Fibroblast of the aortic adventitia (primary cell): ENCODE results near the gene ZBTB22. TPM values are rescaled to one million over a fixed set of nuclear protein-coding genes. Genes with fewer than 3 reads are reported as not detected.

Experiments
- DNase-seq: peaks from one replicate; pipeline ENCODE4 v3.0.0-alpha.2; 2010; ENCODE audit warnings: low read depth
- H3K4me3 ChIP-seq: 2 replicates; pipeline ENCODE4 v1.5.1; 2011; ENCODE audit warnings: low read depth, mild to moderate bottlenecking, control low read depth, low read length, moderate library complexity
- total RNA-seq: library from RNA; depleted of rRNA; stranded (reverse); fragments of >200 nt; gene quantifications from 2 replicates; pipeline ENCODE4 v1.2.3, GENCODE V29; 2012; ENCODE audit warnings: low replicate concordance
- TF ChIP-seq, protein P1 (sequence below): IDR thresholded peaks from 2 replicates; pipeline ENCODE4 v1.5.1; 2011; ENCODE audit warnings: mild to moderate bottlenecking, low read length, control low read depth, inconsistent platforms; ENCODE audit not compliant: insufficient read depth

The ZBTB22 gene
- total RNA-seq, 1 donor, result 12.8 TPM

DNA sequence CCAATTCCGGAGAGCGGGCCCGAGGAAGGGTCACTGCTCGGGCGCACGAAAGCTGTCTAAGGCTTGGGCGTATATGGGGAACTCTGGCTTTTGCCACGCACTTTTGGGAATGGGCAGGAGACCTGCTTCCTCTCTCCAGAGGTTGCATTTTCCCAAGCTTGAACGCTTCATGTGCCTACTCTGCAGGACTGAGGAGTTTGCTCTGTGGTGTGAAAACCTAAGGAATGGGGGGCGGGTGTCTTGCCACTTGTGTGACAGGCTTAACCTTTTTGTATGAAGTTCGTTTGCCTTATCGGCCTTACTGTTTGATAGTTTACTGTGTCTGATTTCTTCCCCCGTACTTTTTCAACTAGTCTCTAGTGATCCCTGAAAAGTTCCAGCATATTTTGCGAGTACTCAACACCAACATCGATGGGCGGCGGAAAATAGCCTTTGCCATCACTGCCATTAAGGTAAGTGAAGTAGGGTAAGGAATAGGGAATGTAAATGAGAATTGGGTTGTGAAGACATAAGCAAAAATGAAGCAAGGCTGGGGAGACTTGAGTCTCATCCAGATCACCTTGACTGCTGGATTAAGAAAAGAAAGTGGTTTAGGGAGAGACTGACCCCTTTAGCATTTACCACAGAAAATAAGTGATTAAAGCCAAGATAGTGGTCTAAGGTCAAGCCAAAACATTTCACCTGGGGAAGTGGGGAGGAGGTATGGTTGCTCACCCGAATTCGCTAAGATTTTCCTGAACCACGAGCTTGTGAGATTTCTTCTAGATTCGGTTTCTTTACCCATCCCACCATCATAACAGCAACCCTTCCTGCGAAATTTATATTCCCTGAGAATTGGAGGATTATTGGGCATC, 45.0 kb downstream of the ZBTB22 start:
- no peak for DNase-seq
- TF ChIP-seq, protein P1, sequence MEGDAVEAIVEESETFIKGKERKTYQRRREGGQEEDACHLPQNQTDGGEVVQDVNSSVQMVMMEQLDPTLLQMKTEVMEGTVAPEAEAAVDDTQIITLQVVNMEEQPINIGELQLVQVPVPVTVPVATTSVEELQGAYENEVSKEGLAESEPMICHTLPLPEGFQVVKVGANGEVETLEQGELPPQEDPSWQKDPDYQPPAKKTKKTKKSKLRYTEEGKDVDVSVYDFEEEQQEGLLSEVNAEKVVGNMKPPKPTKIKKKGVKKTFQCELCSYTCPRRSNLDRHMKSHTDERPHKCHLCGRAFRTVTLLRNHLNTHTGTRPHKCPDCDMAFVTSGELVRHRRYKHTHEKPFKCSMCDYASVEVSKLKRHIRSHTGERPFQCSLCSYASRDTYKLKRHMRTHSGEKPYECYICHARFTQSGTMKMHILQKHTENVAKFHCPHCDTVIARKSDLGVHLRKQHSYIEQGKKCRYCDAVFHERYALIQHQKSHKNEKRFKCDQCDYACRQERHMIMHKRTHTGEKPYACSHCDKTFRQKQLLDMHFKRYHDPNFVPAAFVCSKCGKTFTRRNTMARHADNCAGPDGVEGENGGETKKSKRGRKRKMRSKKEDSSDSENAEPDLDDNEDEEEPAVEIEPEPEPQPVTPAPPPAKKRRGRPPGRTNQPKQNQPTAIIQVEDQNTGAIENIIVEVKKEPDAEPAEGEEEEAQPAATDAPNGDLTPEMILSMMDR, result no peak
- peak overlapping the region; percentile 99 for H3K4me3 ChIP-seq

DNA sequence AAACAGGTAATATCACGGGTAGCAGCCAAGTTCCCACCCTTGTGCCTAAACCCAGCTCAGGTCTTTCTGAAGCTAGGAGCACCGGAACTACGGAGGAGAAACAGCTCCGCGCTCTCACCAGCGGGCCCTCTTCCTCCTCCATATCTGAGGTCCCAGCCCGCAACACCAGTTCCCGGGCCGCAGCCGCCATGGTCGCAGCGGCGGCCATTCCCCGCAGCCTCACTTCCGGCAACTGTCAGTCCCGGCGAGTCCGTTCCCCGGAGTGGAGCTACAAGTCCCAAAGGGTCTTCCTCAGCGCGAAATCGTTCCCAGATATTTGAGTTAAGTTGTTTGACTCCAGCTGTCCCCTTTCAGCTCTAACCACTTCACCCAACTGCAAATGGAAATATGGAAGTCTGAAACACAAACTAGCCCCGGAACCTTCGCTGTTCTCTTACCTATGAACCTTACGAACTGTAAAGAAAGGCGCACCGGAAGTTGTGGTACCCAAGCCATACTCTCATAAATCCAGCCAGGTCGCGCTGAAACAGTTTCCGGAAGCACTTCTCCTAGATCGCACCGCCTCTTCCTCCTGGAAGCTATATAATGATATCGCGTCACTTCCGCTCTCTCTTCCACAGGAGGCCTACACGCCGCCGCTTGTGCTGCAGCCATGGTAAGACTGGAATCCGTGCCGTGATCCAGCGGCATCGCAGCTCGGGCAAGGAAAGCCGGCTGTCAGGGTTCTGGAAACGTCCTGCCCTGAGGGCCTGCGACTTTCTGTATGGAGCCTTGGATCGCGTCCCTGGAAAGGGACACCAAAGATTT, 45.9 kb downstream of the ZBTB22 start, which contains the start of the genes RPS18 and VPS52:
Gene RPS18 (plus strand): TSS at position 608 of the 807 bp plus-strand sequence. CDS start 45 bp downstream, at position 653.
Gene VPS52 (minus strand): TSS at position 409 of the 807 bp plus-strand sequence. CDS start 201 bp downstream, at position 208.
- peak within 1 kb of the TSS; percentile 99 for H3K4me3 ChIP-seq
- peak; percentile 100 for DNase-seq
- TF ChIP-seq, protein P1, result no peak

GRCh38 chr6:33271117-33271467, 46.5 kb downstream of the ZBTB22 start:
- DNase-seq, result no peak

More at GRCh38 chr6:33271117-33271467, 46.5 kb downstream of the ZBTB22 start:
- H3K4me3 ChIP-seq, result peak overlapping the region; percentile 99
- TF ChIP-seq, protein P1, result no peak

Other genes with a start within 250 kb of the ZBTB22 start
- 0.18 and 1.8 TPM in 2 replicates for gene HLA-DPA1, start 244.1 kb downstream of the ZBTB22 start, total RNA-seq
- 0.27 and 3.8 TPM in 2 replicates for gene HLA-DPB1, start 241.8 kb downstream of the ZBTB22 start, total RNA-seq
- 0.09 and 0.74 TPM in 2 replicates for gene COL11A2, start 125.3 kb downstream of the ZBTB22 start, total RNA-seq
- gene RXRB, start 117.1 kb downstream of the ZBTB22 start, total RNA-seq, result 11.1 and 22.6 TPM in 2 replicates
- gene SLC39A7, start 116.9 kb downstream of the ZBTB22 start, total RNA-seq, result 71.3 and 121 TPM in 2 replicates
- gene HSD17B8, start 113.1 kb downstream of the ZBTB22 start, total RNA-seq, result 2.6 and 4.2 TPM in 2 replicates
- gene RING1, start 109.2 kb downstream of the ZBTB22 start, total RNA-seq, result 28.9 and 46.9 TPM in 2 replicates
- 21.6 and 40.5 TPM in 2 replicates for gene VPS52, start 45.9 kb downstream of the ZBTB22 start, total RNA-seq
- gene RPS18, start 45.7 kb downstream of the ZBTB22 start, total RNA-seq, result 1,533 and 4,237 TPM in 2 replicates
- gene B3GALT4, start 40.6 kb downstream of the ZBTB22 start, total RNA-seq, result 3.3 and 8.7 TPM in 2 replicates
- 37.5 and 85.0 TPM in 2 replicates for gene WDR46, start 28.5 kb downstream of the ZBTB22 start, total RNA-seq
- gene PFDN6, start 28.1 kb downstream of the ZBTB22 start, total RNA-seq, result 8.9 and 21.7 TPM in 2 replicates
- 25.8 and 27.9 TPM in 2 replicates for gene RGL2, start 18.8 kb downstream of the ZBTB22 start, total RNA-seq
- 50.2 and 86.2 TPM in 2 replicates for gene TAPBP, start 3.7 kb downstream of the ZBTB22 start, total RNA-seq
- gene DAXX, start 5.2 kb upstream of the ZBTB22 start, total RNA-seq, result 42.2 and 149 TPM in 2 replicates
- gene KIFC1, start 74.1 kb upstream of the ZBTB22 start, total RNA-seq, result 49.3 TPM in 1 of 2 replicates, not detected in the other
- 18.9 and 20.9 TPM in 2 replicates for gene PHF1, start 93.3 kb upstream of the ZBTB22 start, total RNA-seq
- 106 and 522 TPM in 2 replicates for gene CUTA, start 100.4 kb upstream of the ZBTB22 start, total RNA-seq
- 3.3 and 7.6 TPM in 2 replicates for gene SYNGAP1, start 102.3 kb upstream of the ZBTB22 start, total RNA-seq
- 3.8 and 5.5 TPM in 2 replicates for gene ZBTB9, start 136.8 kb upstream of the ZBTB22 start, total RNA-seq